Endometrial microvascular endothelial cells (primary cell): ENCODE measurements around the gene STON2. TPM values are rescaled to one million over a fixed set of nuclear protein-coding genes. Genes with fewer than 3 reads are reported as not detected.

Experiments used
- in situ Hi-C: cut with HindIII; loops from 2 replicates; pipeline ENCODE4 v1.10.0; 2017; ENCODE audit warnings: low sequenced_read_pairs, low pct_unique_long_range_greater_than_20kb; ENCODE audit errors: inconsistent ontology term
- total RNA-seq: library from RNA; depleted of rRNA; stranded (reverse); fragments of >200 nt; gene quantifications from one replicate; pipeline ENCODE4 v1.2.3, GENCODE V29; 2015; ENCODE audit errors: inconsistent ontology term

STON2 gene
- total RNA-seq, 1 donor from 2014 or later = not detected

- in situ Hi-C loops = no loop called here
Observed at GRCh38 chr14:81313200-81313599, 86.9 kb downstream of the STON2 start.

DNA sequence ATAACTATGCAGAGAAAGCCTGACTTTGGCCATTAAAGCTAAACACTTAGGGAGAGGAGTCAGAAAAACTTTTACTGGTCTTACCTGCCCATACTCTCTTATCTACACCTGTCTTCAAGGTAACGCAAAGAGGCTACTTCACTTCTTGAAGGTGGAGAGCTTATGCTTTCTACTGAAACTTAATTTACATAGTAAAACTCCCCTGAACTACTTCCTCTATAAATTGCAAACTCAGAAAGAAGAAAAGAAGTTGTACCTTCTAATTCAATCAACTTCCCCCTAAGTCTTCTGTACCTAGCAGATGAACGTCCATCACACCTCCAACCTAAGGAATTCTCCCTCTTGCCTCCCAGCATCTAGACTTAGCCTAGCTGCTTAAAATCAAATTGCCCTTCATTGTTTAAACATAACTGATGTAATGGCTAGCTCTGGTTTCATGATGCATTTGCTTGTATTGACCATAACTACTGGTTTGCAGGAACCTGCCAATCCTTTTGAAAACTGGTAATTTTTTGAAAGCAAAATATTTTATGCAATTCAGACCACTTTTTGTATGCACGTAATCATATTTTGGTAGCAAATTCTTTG lies 87.7 kb downstream of the STON2 start:
- in situ Hi-C loops = no loop called here

- in situ Hi-C loops = no loop called here
Observed at GRCh38 chr14:81311778-81312177, 88.3 kb downstream of the STON2 start.

DNA sequence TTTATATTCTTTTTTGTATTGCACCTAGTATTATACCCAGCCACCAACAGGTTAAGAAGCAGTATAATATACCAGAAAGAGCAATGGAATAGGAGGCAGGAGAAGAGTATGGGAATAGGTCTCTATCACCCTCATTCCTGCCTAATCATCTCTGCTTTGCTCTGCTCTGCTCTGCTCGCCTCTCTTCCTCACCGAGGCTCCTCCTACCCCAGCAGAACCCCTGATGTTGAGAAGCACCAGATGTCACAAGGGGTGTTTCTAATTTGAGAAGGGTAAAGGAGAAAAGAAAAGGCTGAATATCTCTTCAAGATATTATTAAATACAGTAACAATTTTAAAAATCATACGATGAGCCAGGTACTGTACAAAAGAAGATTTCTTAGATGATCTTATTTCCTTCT lies 89.0 kb downstream of the STON2 start:
- in situ Hi-C loops = no loop called here

DNA sequence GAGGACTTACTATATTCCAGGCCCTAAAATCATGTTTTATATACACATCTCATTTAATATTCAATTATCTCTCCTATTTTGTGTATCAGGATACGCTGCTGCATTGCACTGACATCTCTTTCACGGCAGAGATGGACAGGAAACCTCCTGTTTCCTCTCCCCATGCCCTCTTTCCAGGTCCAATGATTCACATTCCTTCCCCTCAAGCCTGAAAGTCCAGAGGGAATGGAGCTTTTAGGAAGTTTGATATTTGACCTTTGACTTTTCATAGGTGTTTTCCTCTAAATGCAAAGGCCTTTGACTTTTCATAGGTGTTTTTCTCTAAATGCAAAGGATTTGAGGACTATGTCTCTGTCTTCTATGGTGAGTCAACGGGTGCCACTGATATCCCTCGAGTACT lies 89.5 kb downstream of the STON2 start:
- in situ Hi-C loops = no loop called here

GRCh38 chr14:81309511-81309910 lies 90.6 kb downstream of the STON2 start:
- in situ Hi-C loops = no loop called here

- in situ Hi-C loops = no loop called here
Observed at GRCh38 chr14:81305743-81306142, 94.4 kb downstream of the STON2 start.

DNA sequence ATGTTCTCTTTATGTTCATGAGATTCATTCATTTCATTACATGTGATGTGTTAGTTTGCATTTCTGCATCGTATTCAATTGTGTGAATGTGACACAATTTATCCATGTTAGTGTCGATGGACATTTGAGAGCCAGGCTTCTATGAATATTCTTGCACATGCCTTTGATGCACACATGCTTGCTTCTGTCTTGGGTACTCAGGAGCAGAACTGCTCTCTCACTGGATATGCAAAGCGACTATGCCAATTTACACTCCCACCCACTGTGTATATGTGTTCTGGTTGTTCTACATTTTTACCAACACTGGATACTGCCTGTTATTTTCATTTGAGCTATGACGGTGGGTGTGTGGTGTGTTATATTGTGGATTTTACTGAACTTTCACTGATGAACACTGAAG lies 95.1 kb downstream of the STON2 start:
- in situ Hi-C loops = no loop called here

DNA sequence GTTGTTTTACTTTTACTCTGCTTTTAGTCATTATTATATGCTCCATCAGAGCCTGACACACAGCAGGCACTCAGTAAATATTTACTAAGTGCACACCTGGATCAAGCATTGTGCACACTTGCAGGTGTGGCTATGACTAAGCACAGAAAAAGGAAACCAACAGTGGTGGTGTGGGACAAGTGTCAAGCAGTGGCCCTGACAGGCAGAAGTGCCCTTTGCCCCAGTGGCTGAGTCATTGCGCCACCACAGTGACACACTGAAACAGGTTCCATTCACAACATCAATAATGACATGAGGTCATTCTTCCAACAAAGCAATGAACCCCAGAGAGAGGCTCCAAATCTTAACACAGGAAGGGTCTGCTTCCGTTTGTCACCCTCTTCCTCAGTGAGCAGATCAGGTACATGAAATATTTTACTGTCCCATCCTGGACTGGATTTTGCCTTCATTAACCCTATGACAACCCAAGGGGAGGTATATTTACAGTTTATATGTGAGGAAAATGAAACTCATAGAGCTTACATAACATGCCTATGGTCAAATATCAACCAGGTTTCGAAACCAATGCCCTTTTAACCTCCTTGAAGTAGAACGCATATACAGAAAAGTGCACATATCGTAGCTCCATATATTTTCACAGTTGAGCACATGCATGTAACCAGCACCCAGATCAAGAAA lies 96.7 kb downstream of the STON2 start:
- in situ Hi-C loops = no loop called here

- in situ Hi-C loops = no loop called here
Observed at GRCh38 chr14:81302638-81303037, 97.5 kb downstream of the STON2 start.

DNA sequence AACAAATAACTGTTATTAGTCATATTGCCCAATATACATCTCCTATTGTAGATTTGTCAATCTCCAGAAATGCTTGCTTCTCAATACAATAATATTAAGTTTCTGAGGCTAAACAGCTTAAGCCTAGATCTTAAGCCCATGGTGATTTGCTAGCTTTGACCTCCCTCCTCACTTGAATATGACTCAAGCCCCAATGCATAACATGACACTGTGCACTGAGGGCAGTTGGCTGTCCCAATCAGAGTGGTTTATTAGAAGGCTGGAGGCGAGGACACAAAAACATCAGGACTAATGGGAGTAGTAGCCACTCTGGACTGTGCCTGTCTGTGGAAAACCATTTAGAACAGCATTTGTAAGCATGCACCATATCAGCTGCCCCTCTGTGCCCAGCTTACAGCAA lies 98.3 kb downstream of the STON2 start:
- in situ Hi-C loops = no loop called here

GRCh38 chr14:81301371-81301770 lies 98.8 kb downstream of the STON2 start:
- in situ Hi-C loops = no loop called here

- in situ Hi-C loops = no loop called here
Observed at GRCh38 chr14:81298911-81299310, 101.2 kb downstream of the STON2 start.

GRCh38 chr14:81298122-81298521 lies 102.0 kb downstream of the STON2 start:
- in situ Hi-C loops = no loop called here

DNA sequence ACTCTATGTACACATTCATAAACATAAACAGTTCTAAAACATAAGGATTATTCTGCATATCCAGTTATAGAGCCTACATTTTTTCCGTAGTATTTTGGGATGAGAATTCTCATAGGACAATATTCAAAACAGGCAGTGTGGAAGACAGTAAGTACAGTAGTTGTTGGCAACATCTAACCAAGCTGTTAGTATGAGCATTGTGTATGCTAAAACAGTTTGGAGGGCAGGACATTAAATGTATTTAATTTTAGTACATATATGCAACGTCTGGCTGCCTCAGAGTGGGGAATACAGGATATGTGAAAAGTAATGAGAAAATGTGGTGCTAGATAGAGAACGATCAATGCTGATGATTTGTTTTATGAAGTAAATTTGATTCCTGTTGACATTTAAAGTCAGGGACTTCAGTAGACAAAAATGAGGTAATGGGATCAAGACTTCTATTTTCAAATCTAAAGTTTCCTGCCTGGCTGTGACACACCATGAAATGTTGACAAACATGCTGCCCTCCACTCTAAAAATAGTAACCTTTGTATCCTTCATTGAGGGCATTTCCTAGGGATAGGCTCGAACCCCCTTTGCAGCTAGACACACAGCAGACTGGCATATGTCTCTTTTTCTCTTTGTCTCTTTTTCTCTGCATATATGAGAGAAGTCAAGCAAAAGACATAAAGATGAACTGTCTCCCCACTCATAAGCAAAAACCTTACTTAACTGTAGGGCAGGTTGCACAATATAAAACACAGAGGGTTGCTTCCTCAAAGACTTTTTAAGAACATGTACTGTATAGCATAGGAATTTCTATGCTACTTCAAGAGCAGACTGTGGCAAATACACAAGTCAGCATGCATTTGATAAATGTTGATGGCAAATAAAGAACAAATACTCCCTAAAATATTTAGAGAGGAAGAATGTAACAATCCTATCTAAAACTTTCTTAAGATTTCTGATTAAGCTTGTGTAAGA lies 103.9 kb downstream of the STON2 start:
- in situ Hi-C loops = no loop called here

- in situ Hi-C loops = no loop called here
Observed at GRCh38 chr14:81289516-81289915, 110.6 kb downstream of the STON2 start.

- in situ Hi-C loops = no loop called here
Observed at GRCh38 chr14:81286574-81287370, 113.4 kb downstream of the STON2 start.

DNA sequence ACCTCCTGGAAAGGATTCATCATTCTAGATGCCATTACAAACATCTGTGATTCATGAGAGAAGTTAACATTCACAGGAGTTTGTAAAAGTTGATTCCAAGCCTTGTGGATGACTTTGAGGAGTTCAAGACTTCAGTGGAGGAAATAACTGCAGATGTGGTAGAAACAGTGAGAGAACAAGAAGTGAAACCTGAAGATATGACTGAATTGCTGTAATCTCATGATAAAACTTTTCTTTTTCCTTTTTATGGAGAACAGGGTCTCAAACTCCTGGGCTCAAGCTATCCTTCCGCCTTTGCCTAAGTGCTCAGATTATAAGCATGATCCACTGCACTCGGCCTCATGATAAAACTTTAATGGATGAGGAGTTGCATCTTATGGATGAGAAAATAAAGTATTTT lies 114.9 kb downstream of the STON2 start:
- in situ Hi-C loops = no loop called here

DNA sequence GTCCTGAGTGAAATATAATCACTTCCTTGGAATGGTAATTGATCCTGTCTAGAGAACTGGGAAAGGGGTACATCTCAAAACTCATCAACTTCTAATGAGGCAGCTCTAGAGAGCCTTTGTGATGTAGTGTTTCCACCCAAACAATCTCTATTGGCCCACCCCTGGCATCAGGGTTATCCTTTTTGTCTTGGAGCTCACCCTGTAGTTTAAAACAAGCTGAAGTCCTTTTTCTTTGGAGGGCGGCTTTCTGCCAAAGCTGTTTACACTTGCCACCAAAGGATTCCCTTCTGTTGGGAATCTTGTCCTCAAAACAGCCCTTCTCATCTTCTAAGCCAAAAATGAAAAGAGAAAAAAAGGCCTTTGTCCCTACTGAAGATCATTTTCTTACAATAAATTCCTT lies 118.8 kb downstream of the STON2 start:
- in situ Hi-C loops = no loop called here
